ENCODE measurements around the gene CTSZ.

GRCh38 chr20:59022754-59023153, 15.7 kb upstream of the CTSZ start:
- no peak for TF ChIP-seq POLR2AphosphoS5 (IDR thresholded peaks at IDR 0.05)
- TF ChIP-seq CTCF (IDR thresholded peaks at IDR 0.05): no peak
